Tibial nerve (tissue), 4 donors: ENCODE results near the gene ITGA8.

Experiments
- EP300 ChIP-seq, 2 donors: sonication (generic); formaldehyde crosslinking; IDR thresholded peaks; one replicate each; pipeline ENCODE4 v1.6.1; 2017; ENCODE audit warnings: antibody characterized with exemption in 2 of 2, mild to moderate bottlenecking in 1 of 2
- TF ChIP-seq, protein P1 (sequence below), 5 experiments: fragments of 200-600 bp in 3 of 5; fragments of 450-650 bp in 2 of 5; sonication (generic) in 3 of 5; IDR thresholded peaks; one replicate each; pipeline ENCODE4 v1.5.1; 2016 to 2019; ENCODE audit warnings: antibody characterized with exemption in 5 of 5, mild to moderate bottlenecking in 3 of 5, moderate library complexity in 2 of 5

DNA sequence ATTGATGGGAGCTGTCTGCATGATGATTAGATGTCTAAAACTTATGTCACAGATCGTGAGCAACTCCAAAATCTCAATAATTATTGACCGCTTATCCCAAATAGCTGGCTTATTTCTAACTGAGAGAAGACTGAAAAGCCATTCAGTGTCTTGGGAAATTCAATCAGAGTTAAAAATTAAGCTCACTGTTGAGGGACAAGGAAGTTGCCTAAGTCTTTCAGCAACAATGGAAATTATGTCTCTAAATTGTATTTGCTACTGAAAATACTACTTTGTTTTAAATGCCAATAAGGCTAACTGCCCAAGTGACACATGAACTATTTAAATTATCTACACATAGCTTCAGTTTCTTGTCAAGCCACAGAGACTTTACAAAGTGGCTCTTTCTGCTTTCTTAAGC lies 240.8 kb downstream of the ITGA8 start:
- TF ChIP-seq, protein P1, sequence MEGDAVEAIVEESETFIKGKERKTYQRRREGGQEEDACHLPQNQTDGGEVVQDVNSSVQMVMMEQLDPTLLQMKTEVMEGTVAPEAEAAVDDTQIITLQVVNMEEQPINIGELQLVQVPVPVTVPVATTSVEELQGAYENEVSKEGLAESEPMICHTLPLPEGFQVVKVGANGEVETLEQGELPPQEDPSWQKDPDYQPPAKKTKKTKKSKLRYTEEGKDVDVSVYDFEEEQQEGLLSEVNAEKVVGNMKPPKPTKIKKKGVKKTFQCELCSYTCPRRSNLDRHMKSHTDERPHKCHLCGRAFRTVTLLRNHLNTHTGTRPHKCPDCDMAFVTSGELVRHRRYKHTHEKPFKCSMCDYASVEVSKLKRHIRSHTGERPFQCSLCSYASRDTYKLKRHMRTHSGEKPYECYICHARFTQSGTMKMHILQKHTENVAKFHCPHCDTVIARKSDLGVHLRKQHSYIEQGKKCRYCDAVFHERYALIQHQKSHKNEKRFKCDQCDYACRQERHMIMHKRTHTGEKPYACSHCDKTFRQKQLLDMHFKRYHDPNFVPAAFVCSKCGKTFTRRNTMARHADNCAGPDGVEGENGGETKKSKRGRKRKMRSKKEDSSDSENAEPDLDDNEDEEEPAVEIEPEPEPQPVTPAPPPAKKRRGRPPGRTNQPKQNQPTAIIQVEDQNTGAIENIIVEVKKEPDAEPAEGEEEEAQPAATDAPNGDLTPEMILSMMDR (IDR thresholded peaks at IDR 0.05) = no peak
- no peak for TF ChIP-seq EP300 (IDR thresholded peaks at IDR 0.05)
